ENCODE results near the gene KLHL12.

The KLHL12 gene

DNA sequence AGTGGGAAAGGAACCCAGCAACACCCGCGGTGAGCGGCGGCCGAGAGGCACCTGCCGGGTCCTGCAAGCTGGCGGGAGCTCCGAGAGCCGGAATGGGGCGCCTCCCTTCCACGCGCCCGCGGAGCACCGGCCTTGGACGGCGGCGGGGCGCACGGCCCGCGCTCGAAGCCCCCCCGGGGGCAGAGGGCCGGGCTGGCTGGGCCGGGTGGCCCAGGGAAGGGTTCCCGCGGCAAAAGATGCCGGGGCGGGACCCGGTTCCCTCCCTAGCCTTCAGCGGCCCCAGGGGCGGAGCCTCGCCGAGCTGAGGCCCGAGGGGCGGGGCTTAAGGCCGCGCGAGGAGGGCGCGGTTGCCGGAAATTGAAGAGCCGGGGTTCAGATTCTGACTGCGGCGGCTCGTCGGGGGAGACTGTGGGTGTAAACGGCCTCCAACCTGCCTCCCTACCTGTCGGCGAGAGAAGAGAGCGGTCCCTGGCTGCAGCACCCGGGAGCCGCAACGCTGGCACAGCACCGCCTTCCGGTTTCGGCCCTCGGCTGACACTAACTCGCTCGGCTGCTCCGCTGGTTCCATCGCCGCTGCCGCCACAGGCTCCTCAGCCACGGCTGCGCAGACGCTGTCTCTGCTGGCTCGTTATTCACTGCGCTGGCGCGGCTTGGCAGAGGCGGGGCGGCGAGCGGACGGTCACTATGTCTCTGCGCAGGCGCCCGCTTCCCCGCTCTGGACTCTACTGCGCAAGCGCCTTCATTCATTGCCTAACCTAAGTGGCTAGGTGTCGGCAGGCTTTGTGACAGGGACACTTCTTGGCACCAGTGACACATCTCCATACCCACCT is 38.3 kb downstream of the KLHL12 start, which contains the start of gene RABIF:
Gene RABIF, minus strand, starts transcription at position 619 of the 830 bp plus-strand sequence. Its CDS starts 51 bp downstream, at position 568.
- in situ Hi-C loops (cut with MboI; ENCODE audit: low sequenced_read_pairs), result no loop called here

DNA sequence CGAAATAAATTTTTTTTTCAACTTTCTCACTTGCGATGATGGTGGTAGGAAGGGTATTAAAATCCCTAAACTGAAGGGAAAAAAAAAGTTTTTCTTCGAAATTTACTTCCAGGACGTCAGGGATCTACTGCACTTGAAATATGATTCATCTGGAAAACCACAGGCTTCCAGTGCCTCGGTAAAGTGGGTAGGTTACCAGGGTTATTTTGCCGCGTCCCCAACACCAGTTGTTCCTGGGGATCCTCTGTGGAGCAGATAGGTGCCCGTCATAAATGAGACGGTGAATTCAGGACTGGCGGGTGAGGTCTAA is 38.9 kb downstream of the KLHL12 start:
- in situ Hi-C loops (cut with MboI; ENCODE audit: low sequenced_read_pairs), result no loop called here

DNA sequence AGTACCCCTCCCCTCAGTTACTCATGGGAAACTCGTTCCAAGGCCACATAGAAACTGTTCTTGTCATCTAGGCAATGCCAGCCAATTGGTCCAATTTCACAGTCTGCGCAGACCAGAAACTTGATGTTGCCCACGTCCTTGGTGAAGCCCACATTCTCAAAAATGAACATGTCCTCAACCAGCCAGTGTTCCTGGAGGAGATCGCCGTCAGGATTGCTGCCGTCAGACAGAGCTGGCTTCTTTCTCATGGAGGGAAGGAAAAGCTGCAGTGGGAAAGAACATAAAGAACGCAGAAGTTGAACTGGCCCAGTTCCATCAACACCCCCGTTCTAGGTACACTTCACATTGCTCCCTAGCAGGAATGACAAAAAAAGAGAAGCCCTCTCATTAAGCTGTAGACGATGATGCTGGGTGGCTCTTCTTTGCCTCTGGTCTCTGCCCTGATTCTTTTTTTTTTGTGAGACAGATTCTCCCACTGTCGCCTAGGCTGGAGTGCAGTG is 46.0 kb downstream of the KLHL12 start:
- in situ Hi-C loops (cut with MboI; ENCODE audit: low sequenced_read_pairs), result no loop called here

DNA sequence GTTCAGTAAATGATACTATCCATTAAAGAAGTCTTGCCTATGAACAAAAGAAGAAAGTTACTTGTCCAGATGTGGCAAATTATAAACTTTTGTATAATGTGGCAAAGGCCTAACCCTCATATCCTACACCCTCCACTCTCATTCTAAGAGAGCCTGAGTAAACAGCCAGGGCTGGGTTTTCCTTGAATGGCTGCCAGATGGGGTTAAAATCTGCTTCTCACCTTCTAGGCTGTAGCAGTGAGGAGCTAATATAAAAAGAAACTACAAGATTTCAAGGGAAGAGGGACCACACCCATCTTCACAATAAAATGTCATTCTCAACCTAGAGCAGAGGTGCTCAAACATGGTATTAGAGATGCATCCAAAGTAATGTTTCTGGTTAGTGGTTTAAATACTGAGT is 47.0 kb downstream of the KLHL12 start:
- in situ Hi-C loops (cut with MboI; ENCODE audit: low sequenced_read_pairs), result no loop called here

DNA sequence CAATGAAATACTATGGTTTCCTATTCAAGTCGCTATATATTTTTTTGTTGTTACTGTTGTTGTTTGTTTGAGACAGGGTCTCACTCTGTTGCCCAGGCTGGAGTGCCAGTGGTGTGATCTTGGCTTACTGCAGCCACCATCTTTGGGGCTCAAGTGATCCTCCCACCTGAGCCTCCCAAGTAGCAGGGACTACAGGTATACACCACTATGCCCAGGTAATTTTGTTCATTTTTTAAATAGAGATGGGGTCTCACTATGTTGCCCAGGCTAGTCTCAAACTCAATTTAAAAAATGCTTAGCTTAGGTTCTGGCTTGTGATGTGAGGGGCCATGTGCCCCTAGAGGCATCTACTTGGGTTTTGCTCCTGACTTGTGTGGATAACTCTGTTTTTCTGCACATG is 47.9 kb downstream of the KLHL12 start:
- in situ Hi-C loops (cut with MboI; ENCODE audit: low sequenced_read_pairs), result no loop called here

DNA sequence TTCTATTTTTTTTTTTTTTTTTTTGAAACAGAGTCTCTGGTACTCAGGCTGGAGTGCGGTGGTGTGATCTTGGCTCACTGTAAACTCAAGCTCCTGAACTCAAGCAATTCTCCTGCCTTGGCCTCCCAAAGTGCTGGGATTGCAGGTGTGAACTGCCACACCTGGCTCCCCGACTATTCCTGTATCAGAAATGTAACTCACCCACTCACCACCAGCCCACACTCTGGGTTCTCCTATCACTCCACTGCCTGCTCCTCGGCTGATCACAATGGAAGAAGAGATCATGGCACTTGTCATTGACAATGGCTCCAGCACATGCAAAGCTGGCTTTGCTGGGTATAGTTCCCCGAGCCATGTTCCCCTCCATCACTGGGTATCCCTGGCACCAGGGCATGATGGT is 54.0 kb downstream of the KLHL12 start:
- in situ Hi-C loops (cut with MboI; ENCODE audit: low sequenced_read_pairs), result no loop called here

DNA sequence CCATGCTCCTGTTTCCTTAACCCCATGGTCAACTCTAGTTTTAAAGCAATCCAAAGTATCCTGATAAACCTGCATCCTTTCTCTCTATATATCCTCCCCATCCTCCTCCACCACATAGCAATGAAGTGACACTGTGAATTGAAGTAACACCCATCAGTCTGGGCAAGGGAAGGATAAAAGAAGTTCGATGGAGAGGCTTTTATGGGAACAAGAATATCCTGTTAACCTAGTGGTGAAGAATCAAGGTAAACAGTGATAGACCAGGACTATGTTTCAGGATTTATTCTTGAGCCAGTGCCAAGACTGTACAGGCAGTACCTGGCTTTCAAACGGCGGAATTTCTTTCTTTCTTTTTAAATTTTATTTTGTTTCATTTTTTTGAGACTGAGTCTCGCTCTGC is 55.7 kb downstream of the KLHL12 start:
- in situ Hi-C loops (cut with MboI; ENCODE audit: low sequenced_read_pairs), result no loop called here

DNA sequence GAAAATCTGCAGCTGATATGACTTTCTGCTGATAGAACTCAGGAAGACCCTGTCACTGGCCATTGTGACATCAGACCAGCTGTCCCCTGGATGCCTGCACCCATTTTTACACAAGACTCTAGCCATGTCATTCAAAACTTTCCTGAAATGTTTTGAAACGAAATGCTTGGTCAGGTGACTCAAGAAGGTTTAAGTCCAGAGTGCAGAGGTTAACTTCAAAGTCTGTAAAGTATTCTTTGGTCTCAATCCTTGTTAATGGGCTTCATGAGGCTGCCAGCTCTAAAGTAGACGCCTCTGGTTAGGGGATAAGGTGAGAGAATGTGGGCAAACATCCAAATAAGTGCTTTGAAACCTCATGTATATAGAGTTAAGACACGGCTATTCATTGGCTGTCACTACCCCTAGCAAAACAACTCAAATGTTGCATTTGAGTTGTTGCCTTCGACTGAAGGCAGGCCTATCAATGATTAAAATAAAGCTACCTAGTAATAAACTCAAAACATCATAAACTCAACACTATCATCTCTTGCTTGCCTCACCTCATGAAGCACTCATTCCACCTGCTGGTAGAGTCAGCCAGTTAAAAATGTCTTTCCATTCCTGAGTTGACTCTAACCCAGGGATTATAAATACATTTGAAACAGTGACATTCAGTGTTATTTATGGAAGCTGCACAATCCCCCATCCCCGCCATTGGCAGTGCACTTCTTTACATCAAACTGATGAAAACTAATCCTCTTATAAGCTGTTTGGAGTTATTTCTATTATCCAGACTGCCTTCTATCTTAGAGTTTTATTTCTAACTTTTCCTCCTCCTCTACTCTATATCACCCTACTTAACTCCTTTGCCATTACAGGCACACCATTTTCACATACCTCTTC is 64.1 kb downstream of the KLHL12 start:
- in situ Hi-C loops (cut with MboI; ENCODE audit: low sequenced_read_pairs), result no loop called here

DNA sequence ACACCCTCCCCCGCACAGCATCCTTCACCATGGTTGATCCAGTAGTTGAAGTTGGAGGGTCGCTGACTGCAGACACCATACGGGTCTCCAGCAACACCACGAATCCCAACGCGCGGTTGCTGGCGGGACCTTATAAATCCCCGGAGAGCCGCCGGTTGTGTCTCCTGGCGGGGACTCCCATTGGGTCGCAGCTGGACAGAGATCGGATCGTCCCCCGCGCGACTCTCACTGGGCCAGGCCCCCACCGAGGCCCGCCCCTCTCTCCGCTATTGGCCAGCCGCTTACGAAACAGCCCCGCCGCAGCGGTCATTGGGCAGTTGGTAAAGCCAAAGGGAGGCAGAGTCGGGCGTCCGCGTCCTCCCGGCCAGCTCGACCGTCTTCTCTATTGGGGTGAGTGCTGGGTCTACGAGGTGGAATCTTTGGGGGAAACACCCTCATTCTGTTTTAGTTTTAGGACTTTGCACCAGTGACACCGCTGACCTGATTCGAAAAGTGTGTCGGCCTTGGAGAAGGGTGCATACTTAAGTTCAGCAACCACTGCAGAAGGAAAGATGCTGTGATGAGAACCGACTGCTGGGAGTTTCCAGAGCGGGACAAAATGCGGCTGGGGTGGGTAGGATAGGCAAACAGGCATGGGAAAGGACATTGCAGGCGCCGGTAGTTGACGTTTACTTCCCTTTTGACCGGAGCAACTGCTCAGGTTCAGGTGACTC is 65.5 kb downstream of the KLHL12 start:
- in situ Hi-C loops (cut with MboI; ENCODE audit: low sequenced_read_pairs), result no loop called here

DNA sequence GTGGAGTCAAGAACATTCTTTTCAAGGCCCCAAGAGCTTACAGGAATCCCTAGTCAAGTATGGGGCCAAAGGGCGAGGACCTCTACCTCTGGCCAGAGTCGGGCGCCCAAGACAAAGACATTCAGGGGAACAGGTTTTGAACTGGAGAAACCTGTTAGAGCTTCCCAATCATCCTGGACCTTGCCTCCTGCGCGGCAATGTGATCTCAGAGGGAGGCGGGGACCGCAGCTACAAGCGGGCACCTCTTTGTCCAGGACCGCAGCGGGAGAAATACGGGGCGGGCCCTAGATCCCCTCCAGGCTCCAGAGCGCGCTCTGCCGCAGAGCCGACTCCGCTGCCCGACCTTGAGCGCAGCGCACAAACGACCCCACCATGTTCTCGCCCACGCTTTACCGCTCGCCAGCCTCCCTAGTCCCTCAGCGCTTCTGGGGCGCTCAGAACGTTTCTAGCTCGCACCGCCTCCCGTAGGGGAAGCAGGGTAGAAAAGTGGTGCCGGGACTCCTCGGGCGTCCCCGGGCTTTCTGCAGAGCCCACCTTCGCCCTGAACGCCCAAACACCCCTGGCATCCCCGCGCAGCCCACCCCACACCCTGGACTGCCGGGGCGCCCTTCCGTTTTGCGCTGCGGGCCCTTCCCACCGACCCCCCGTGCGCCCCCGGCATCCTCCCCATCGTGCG is 66.2 kb downstream of the KLHL12 start:
- in situ Hi-C loops (cut with MboI; ENCODE audit: low sequenced_read_pairs), result no loop called here

DNA sequence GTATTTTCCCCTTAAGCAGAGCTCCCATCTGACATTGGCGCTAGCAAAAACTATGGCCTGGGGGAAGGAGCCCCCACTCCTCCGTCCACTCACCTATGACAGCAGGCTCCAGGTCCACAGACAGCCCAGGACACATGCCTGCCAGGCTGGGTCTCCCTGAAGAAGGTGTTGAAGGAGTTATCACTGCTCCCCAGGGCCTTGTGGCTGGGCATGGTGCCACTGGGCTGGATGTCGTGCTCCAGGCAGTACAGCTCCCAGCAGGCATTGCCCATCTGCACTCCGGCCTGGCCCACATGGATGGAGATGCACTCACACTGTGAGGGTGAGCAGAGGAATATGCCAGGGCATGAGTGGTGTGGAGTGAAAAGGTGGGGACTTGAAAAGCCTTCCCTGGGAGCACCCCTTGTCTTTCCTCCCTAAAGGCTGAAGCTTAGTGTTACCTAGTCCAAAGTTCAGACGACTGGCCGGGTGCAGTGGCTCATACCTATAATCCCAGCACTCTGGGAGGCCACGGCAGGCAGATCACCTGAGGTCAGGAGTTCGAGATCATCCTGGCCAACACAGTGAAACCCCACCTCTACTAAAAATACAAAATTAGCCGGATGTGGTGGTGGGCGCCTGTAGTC is 68.1 kb downstream of the KLHL12 start:
- in situ Hi-C loops (cut with MboI; ENCODE audit: low sequenced_read_pairs), result no loop called here

DNA sequence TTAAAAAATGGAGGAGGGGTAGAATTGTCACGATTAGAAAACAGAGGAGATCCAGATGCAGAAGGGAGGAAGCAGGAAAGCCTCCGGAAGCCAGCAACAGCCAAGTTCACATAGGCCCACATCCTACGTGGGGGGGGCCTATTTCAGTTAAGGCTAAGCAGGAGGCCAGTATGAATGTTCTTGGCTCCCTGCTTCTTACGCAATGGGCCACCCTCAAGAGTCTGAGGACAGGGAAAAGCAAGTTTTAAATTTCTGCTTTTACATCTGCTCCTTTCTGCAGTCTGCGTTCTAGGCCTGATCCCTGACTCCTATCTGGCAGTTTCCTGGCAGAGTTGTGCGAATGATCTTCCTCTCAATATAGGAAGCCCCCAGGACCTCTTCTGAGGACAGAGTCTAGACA is 68.7 kb downstream of the KLHL12 start:
- in situ Hi-C loops (cut with MboI; ENCODE audit: low sequenced_read_pairs), result no loop called here

DNA sequence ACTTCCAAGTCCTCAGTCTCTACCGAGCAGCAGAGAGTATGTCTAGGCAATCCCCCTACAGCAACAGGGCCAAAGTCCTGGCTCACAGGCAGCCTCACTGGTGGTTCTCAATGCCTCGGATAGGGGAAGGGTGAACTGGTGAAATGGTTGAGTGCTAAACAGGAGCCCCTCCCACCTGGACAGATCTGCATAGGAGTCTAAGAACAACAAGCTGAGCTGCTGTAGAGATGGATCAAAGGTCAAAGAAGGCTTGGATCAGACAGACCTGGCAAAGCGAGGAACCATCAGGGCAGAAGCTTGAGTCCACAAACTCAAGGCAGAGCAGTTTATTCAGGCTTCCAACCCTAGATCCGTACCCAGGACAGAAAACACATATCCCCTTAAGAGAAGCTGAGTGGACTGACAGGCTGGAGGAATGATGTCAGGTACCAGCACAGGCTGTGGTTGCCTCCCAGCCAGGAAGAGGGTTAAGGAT is 69.9 kb downstream of the KLHL12 start:
- in situ Hi-C loops (cut with MboI; ENCODE audit: low sequenced_read_pairs), result no loop called here

DNA sequence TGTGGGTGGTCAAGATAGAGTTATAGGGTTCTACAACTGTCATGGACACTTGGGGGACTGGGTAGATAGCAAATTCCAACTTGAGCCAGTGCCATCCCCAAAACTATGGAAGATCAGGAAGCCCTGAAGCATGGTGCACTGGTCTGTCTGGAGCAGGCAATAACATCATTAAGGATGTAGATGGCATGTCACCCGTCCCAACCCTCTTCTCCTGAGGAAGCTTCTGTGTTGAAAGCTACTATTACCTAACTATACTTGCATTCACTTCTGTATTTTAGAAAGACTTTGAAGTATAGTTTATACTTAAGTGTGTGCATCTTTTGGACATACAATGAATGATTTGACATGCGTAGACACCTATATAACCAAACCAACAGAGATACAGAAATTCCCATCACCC is 71.0 kb downstream of the KLHL12 start:
- in situ Hi-C loops (cut with MboI; ENCODE audit: low sequenced_read_pairs), result no loop called here

DNA sequence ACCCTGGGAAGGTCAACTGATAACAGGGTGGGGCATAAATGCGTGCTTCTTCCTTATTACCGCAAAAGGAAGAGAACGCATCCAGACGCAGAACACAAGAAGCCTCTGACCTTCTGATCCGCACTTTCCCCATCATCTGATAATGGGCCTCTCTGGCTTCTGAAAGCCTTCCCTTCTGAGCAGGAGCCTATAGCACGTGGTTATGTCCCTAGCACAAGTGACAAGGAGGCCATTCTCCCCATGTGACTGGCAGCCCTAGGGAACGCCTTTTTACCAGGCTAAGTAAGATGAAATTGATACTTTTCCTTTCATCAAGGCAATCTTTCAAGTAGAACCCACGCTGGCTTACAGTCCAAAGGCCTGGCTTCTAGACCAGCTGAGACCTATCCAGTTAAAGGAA is 72.2 kb downstream of the KLHL12 start:
- in situ Hi-C loops (cut with MboI; ENCODE audit: low sequenced_read_pairs), result no loop called here

DNA sequence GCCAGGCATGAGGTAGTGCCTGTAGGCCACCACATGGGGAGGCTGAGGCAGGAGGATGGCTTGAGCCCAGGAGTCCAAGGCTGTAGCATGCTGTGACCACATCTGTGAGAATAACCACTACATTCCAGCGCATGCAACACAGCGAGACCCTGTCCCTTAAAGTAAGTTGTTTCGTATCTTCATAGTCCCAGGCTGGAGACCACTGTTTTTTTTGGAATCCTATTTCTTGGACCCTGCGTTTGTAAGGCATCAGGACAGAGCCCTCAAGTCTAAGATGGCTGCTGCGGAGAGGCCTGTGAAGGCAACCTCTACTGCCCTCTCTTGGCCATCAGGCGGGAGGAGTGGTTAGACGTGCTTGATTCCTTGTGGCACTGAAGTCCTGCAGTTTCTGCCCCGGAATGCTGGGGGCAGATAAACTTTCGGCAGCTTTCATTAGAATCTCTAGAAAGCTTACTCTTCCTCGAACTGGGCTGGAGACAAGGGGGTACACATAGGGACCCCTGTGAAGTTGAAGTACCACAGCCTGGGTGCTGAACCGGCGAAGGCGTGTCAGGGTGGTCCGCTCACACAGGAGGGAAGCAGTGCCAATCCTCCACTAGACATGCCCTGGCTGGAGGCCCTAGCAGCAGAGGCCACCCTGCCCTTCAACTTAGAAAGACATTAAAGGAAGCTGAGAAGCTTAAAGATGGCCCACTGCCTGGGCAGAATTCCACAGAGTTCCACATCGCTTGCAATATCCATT is 74.7 kb downstream of the KLHL12 start:
- in situ Hi-C loops (cut with MboI; ENCODE audit: low sequenced_read_pairs), result no loop called here

DNA sequence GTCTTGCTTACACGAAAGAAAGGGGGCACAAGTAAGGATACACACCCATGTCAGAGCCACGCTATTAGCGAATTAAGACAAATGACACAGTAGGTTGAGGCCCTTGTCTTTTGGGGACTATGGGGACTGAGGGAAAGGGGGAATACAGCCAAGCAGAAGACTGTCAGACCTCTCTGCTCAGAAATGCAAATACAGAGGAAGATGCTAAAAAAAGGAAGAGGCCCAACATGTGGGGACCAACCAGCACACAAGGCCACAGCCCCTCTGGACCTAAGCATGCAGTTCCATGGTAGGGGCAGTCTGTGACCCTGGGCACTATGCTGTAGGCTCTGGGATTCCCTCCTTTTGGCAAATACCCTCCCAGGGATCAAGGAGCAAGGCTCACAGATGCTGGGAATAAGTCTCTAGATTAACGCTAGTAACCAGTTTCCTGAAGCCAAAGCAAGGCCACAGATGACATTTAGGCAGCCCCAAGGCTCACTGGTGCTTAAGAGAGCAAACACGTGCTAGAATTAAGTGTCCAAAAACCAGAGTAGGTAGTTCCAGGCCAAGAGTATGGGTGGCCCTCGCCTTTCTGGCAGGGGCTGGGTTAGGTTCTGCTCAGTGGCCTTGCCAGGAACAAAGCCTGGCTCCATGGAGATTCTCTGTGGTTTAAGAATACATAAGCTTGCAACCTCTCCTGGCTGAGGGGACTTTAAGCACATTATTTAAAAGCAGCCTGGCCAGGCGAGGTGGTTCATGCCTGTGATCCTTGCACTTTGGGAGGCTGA is 76.3 kb downstream of the KLHL12 start:
- in situ Hi-C loops (cut with MboI; ENCODE audit: low sequenced_read_pairs), result no loop called here

DNA sequence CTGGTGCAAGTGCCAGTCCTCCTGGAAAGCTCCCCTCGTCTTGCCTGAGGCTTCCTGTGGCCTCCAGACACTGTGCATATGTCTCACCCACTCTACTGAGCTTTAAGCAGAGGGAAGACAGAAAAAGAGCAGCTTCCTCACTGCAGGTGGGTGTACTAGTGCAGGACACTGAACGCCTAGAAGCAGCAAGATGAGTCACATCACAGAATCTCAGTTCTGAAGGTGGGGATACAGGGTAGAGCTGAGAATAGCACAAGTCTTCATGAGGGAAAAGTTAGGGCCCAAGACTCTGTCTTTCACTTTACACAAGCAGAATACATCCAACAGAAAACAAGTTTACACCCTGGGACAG is 78.9 kb downstream of the KLHL12 start:
- in situ Hi-C loops (cut with MboI; ENCODE audit: low sequenced_read_pairs), result no loop called here

DNA sequence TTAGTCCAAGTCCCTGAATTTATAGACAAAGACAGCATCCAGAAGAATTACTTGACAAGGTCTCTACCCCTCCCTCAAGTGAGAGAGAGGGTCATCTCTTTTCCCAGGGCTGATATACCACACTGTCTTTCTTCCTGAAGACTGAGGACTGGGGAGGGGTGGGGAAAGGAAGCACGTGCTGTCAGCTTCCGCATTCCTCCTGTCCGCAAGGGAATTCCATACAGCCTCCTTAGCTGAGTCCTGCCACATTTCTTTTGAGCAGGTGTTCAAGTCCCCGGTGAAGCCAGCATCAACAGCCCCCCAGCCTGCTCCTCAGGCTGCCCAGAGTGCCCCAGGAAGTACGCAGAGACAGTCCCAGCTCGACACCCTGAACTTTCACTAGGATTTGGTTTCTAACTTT is 82.1 kb downstream of the KLHL12 start:
- in situ Hi-C loops (cut with MboI; ENCODE audit: low sequenced_read_pairs), result no loop called here
